ENCODE results near the gene IFNA4. TPM values are rescaled to one million over a fixed set of nuclear protein-coding genes. Genes with fewer than 3 reads are reported as not detected.

The IFNA4 gene
- total and polyA plus RNA-seq, 2 of the 8 experiments (the other 6 are each of a cell fraction or from before 2014, with no cell fraction given) = not detected

DNA sequence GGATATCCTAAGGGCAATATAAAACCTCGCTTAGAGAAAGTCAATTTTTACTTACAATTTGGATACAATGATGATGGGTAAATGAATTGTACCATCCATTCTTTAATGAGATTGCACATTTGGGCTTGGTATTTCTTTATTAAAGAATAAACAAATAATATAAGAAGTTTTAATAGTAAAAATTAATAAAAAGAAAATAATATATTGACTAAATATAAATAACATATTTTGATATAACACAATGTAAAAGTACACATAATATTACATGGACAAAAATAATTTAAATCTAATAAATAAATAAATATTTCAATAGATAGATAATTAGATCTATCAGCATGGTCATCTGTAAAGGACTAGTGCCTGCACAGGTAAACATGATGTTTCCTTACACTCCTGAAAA is 21.9 kb downstream of the IFNA4 start:
- CTCF ChIA-PET (ENCODE audit: partially characterized antibody) = no interaction called here
- Histone ChIP-seq H2AK5ac (ENCODE audit: low read depth, low read length) (no peak overlapping the region), H4K20me1 (replicated peaks in 1 of 2; ENCODE audit: control insufficient read depth in 1 of 2, insufficient read depth in 2 of 2, low read length in 2 of 2) (no peaks in the 10 kb centered on the region), H3K4me3 (ENCODE audit: extremely low read depth in 1 of 4, insufficient read depth in 2 of 4, low read depth in 3 of 4, low read length in 4 of 4) (no peak overlapping the region), H2BK15ac (ENCODE audit: low read length) (no peak overlapping the region), H3K36me3 (ENCODE audit: control insufficient read depth in 2 of 4, insufficient read depth in 4 of 4, low read length in 3 of 4) (no peaks in the 10 kb centered on the region), H2BK120ac (replicated peaks; ENCODE audit: low read depth, low read length) (no peak overlapping the region), H2BK5ac (ENCODE audit: low read depth, low read length) (no peak overlapping the region), H2BK12ac (ENCODE audit: low read depth, low read length) (no peak overlapping the region), H3K27me3 (replicated peaks in 1 of 4; ENCODE audit: control insufficient read depth in 3 of 4, extremely low read depth in 1 of 4, insufficient read depth in 3 of 4, low read length in 3 of 4) (no peaks in the 10 kb centered on the region), H4K91ac (replicated peaks; ENCODE audit: insufficient read length, low read length) (no peak overlapping the region), H3K9me3 (ENCODE audit: insufficient read depth in 2 of 2, low read depth in 1 of 2, low read length in 1 of 2) (no peaks in the 10 kb centered on the region), H3K4me1 (replicated peaks in 1 of 4; ENCODE audit: control insufficient read depth in 3 of 4, insufficient read depth in 4 of 4, low read length in 3 of 4) (no peaks in the 10 kb centered on the region), H3K79me1 (ENCODE audit: low read depth, low read length) (no peaks in the 10 kb centered on the region), H3K4ac (replicated peaks; ENCODE audit: insufficient read length, low read depth, low read length) (no peak overlapping the region), H3K23me2 (ENCODE audit: low read depth, low read length) (no peaks in the 10 kb centered on the region), H4K5ac (ENCODE audit: insufficient read length, low read depth, low read length) (no peak overlapping the region), H3K23ac (ENCODE audit: insufficient read length) (no peak overlapping the region), H3K14ac (ENCODE audit: insufficient read length) (no peak overlapping the region), H3K27ac (ENCODE audit: low read depth, low read length) (no peak overlapping the region), H3K56ac (replicated peaks; ENCODE audit: insufficient read length, low read depth, low read length) (no peak overlapping the region), H2AFZ (ENCODE audit: low read length) (no peak overlapping the region), H4K8ac (ENCODE audit: extremely low read depth, insufficient read depth, low read length) (no peak overlapping the region), H3K9ac (replicated peaks in 1 of 4; ENCODE audit: extremely low read depth in 1 of 4, low read depth in 3 of 4, low read length in 3 of 4) (no peak overlapping the region), H3K4me2 (ENCODE audit: insufficient read depth in 1 of 2, low read depth in 2 of 2, low read length in 2 of 2) (no peak overlapping the region), H3K79me2 (ENCODE audit: control insufficient read depth in 1 of 2, insufficient read depth in 2 of 2, low read length in 2 of 2) (no peaks in the 10 kb centered on the region), H2BK20ac (ENCODE audit: low read length) (no peak overlapping the region), H3K18ac (ENCODE audit: extremely low read depth, low read length) (no peak overlapping the region)
- TF ChIP-seq KDM4A (IDR thresholded peaks at IDR 0.05; ENCODE audit: low read depth, low read length, severe bottlenecking) (no peak), CHD2 (IDR thresholded peaks at IDR 0.05; ENCODE audit: low read length) (no peak), KDM1A (IDR thresholded peaks at IDR 0.05; ENCODE audit: borderline replicate concordance, low read length) (no peak), HDAC2 (IDR thresholded peaks at IDR 0.05; ENCODE audit: borderline replicate concordance in 1 of 2, low read depth in 2 of 2, low read length in 2 of 2) (no peak), ASH2L (IDR thresholded peaks at IDR 0.05; ENCODE audit: low read length) (no peak), TAF7 (optimal IDR thresholded peaks at IDR 0.05; ENCODE audit: borderline replicate concordance, low read depth, low read length) (no peak), NANOG (IDR thresholded peaks at IDR 0.05; ENCODE audit: insufficient read depth, low read depth, low read length, poor library complexity, severe bottlenecking) (no peak), EZH2 (IDR thresholded peaks at IDR 0.05; ENCODE audit: low read depth, low read length, severe bottlenecking) (no peak), EGR1 (IDR thresholded peaks at IDR 0.05; ENCODE audit: borderline replicate concordance, low read depth, low read length) (no peak)
- 96% methylated on average over 1 of the region's 1 CpG; no CpG with 5 or more reads in 1 of the 2 experiments for WGBS, 2 experiments (ENCODE audit: extremely low coverage in 1 of 2, insufficient coverage in 1 of 2, insufficient read length in 1 of 2, insufficient replicate concordance in 2 of 2, low coverage in 1 of 2, low lambda C conversion rate in 2 of 2, missing lambda C conversion rate in 1 of 2)
- FAIRE-seq (no peak), DNase-seq (ENCODE audit: low read depth in 1 of 2, low spot score in 2 of 2) (no peak)
- POLR2A ChIA-PET (ENCODE audit: partially characterized antibody) = no interaction called here
